Small intestine (tissue), 7 donors: ENCODE measurements around the gene KRT2. TPM values are rescaled to one million over a fixed set of nuclear protein-coding genes. Genes with fewer than 3 reads are reported as not detected.

Experiments
- DNase-seq, 2 donors: peaks; one replicate each; pipeline versions ENCODE4 v3.0.0 to v3.0.0-alpha.2; 2013
- FAIRE-seq: peaks from 2 replicates; lab custom pipeline; 2012; peaks lifted over from hg19 to GRCh38; lab: Jason Lieb, UNC
- H3K27ac ChIP-seq, 3 donors: one replicate each; pipeline ENCODE4 v1.5.1; 2013; ENCODE audit warnings: low read length in 2 of 3, mild to moderate bottlenecking in 2 of 3, control low read depth in 1 of 3, inconsistent platforms in 1 of 3, low read depth in 1 of 3, moderate library complexity in 1 of 3
- H3K27me3 ChIP-seq, 3 donors: one replicate each; pipeline ENCODE4 v1.6.1; 2013; ENCODE audit warnings: low read length in 3 of 3, inconsistent platforms in 1 of 3; ENCODE audit not compliant: control insufficient read depth in 3 of 3, insufficient read depth in 3 of 3
- H3K36me3 ChIP-seq, 3 donors: one replicate each; pipeline ENCODE4 v1.6.1; 2013; ENCODE audit warnings: low read length in 3 of 3, inconsistent platforms in 1 of 3, low read depth in 1 of 3, mild to moderate bottlenecking in 1 of 3, moderate library complexity in 1 of 3; ENCODE audit not compliant: control insufficient read depth in 3 of 3, insufficient read depth in 2 of 3
- H3K4me1 ChIP-seq, 3 donors: one replicate each; pipeline ENCODE4 v1.6.1; 2013; ENCODE audit warnings: low read length in 2 of 3, inconsistent platforms in 1 of 3, low read depth in 1 of 3, mild to moderate bottlenecking in 1 of 3, moderate library complexity in 1 of 3; ENCODE audit not compliant: control insufficient read depth in 3 of 3, insufficient read depth in 2 of 3
- H3K4me3 ChIP-seq, 3 donors: one replicate each; pipeline ENCODE4 v1.5.1; 2013; ENCODE audit warnings: low read length in 3 of 3, control low read depth in 1 of 3, inconsistent platforms in 1 of 3, low read depth in 1 of 3, mild to moderate bottlenecking in 1 of 3, moderate library complexity in 1 of 3
- H3K9me3 ChIP-seq, 2 donors: one replicate each; pipeline ENCODE4 v1.6.1; 2013; ENCODE audit warnings: low read depth in 1 of 2, low read length in 1 of 2; ENCODE audit not compliant: control insufficient read depth in 2 of 2, insufficient read depth in 1 of 2
- WGBS, 3 donors: extraction: QIAGEN DNeasy Blood & Tissue Kit; methylation state at CpG; one replicate each; pipeline ENCODE4 v1.1.7; 2013; 5-methylcytosine and 5-hydroxymethylcytosine counted together
- polyA plus RNA-seq, 4 donors: library from polyadenylated mRNA; stranded (reverse) in 3 of 4; unstranded in 1 of 4; fragments of 200-250 nt in 3 of 4; fragments of 120-200 nt in 1 of 4; gene quantifications; one replicate each; pipeline versions ENCODE4 v1.2.1 to v1.2.3, GENCODE V29; 2013
- donor health status: healthy with polysubstance abuse.
- donor health status: control.
- donor health status: control.
- donor health status: Bipolar disorder and iron deficiency.
- donor health status: healthy.

KRT2 gene
- polyA plus RNA-seq, 4 donors, result 1.1 to 2.2 (median 1.1) TPM; not detected in 1

DNA sequence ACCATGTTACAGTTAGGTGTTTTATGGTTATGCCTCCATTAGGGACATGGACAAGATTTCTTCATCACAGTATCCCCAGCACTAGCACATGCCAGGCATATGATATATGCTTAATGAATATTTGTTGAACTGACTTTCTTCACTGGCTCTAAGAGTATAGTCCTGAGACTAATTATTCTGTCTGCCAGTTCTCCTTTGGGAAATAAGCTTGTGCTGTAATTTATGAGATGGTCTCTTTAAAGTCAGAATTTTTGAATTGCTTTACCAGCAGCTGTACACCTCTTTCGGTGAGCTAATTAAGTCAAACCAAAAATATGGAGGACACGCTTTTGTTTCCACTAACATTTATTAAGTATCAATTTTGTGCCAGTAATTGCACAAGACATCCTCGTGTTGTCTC is 45.9 kb downstream of the KRT2 start:
- Histone ChIP-seq H3K36me3 (no peaks in the 10 kb centered on the region), H3K9me3 (no peaks in the 10 kb centered on the region), H3K27me3 (peaks cover 2 to 45% (median 13%) of the 10 kb centered on the region in 3 donors), H3K4me3 (no peak overlapping the region), H3K27ac (no peak overlapping the region), H3K4me1 (no peaks in the 10 kb centered on the region)
- no peak for FAIRE-seq
- WGBS, 3 donors, result 80 to 86% (median 84%) methylated on average over 3 of the region's 3 CpGs
- DNase-seq, result no peak

DNA sequence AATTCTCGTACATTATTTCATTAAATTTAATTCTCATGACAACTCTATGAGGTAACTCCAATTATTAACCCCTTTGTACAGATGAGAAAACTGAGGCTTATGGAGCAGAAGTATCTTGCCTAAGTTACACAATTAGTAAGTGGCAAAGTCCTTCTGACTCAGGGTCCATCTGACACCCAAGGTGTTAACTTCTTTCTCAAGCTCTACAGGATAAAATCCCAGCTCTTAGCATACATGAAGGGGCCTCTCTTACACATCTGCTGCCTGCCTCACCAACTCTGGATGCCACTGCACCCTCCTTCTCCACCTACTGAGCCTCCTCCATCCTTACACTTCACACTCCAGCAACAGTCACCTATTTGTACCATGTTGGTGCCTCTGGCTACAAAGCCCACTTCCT is 46.5 kb downstream of the KRT2 start:
- Histone ChIP-seq H3K9me3 (peaks cover 0 to 2% of the 10 kb centered on the region in 2 donors), H3K36me3 (no peaks in the 10 kb centered on the region), H3K27ac (no peak overlapping the region), H3K27me3 (peaks cover 3 to 45% (median 15%) of the 10 kb centered on the region in 3 donors), H3K4me3 (no peak overlapping the region), H3K4me1 (no peaks in the 10 kb centered on the region)
- no peak for DNase-seq
- no peak for FAIRE-seq
- 86 to 97% (median 88%) methylated on average over 1 of the region's 1 CpG for WGBS, 3 donors

DNA sequence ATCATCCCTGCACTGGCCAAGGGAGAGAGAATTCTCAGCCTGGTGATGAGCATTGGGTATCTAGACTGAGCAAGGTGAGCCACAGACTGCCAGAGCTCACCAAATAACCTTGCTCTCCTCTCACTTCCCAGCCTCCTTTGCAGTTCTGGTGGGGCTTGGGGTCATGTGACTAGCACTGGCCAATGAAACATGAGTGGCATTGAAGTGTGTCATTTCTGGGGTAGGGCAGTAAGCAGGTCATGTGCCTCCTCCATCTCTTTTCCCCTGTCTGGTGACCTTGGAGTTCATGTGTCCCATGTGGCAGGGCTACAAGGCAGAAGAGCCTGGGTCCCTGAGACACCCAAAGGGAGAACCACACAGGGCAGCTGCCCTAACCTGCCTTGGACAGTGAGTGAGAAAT is 47.2 kb downstream of the KRT2 start:
- Histone ChIP-seq H3K27ac (no peak overlapping the region), H3K27me3 (peaks cover 3 to 47% (median 16%) of the 10 kb centered on the region in 3 donors), H3K36me3 (no peaks in the 10 kb centered on the region), H3K4me1 (no peaks in the 10 kb centered on the region), H3K4me3 (no peak overlapping the region), H3K9me3 (peaks cover 0 to 2% of the 10 kb centered on the region in 2 donors)
- no peak for DNase-seq
- no peak for FAIRE-seq

DNA sequence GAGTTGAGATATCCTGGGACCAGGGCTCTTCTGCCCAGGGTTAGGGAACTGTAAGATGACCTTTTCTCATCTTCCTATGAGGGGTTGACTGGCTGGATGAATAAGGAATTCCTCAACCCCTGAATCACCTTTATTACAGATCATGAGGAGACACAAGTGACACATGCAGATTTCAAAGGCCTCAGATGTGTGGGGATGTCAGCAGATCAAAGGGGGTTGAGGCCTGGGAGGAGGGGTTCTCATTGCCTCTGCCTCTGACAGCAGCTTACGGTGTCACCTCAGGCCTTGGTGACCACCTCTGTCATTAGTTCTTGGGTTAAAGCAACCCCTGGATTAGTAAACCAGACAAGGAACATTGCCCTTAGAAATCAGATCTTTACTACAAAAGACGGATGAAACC is 48.7 kb downstream of the KRT2 start:
- Histone ChIP-seq H3K4me3 (no peak overlapping the region), H3K4me1 (no peaks in the 10 kb centered on the region), H3K36me3 (no peaks in the 10 kb centered on the region), H3K27me3 (peaks cover 3 to 59% (median 20%) of the 10 kb centered on the region in 3 donors), H3K27ac (no peak overlapping the region), H3K9me3 (peaks cover 0 to 2% of the 10 kb centered on the region in 2 donors)
- FAIRE-seq (no peak), DNase-seq (no peak)
- 82 to 94% (median 87%) methylated on average over 2 of the region's 2 CpGs for WGBS, 3 donors

DNA sequence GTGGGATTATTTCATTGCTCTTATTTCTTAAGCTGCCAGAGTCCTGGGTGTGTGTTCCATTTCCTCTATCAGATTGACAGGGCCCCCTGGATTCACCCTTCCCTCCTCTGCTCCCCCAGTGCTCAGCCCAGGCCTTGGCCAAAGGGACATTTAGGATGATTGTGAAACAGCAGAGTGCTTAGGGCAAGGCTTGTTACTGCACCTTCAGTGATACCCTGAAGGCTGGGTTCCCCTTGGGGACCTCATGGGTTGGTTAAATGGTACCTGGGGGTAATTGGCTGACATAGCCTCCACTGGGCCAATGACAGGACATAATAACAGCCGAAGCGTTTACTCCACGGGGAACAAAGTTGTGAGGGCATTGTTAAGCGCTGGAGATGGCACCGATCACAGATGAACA is 49.5 kb downstream of the KRT2 start:
- no peak overlapping the region for H3K27ac ChIP-seq
- peaks cover 3 to 58% (median 20%) of the 10 kb centered on the region in 3 donors for H3K27me3 ChIP-seq
- peaks cover 0 to 2% of the 10 kb centered on the region in 2 donors for H3K9me3 ChIP-seq
- DNase-seq (no peak), FAIRE-seq (no peak)
- no peaks in the 10 kb centered on the region for H3K36me3 ChIP-seq
- H3K4me3 ChIP-seq, result no peak overlapping the region
- H3K4me1 ChIP-seq, result no peaks in the 10 kb centered on the region
- 91 to 92% (median 91%) methylated on average over 5 of the region's 5 CpGs for WGBS, 3 donors

DNA sequence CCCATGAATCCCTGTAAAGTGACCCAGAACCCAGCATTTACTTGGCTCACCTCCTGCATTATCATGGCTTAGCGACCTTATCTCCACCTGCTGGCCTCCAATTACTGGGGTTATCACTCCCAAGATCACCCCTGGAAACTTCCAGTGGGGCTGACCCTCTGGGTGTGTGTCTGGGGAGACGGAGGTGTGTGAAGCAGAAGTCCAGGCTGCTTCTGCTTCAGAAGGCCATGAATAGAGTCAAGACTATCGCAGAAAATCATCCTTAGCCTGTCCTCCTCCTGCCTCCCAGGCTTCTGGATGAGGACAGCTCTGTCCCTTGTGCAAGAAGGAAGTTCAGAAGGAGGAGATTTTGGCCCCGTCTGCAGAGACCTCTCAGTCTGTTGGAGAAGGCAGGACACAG is 50.3 kb downstream of the KRT2 start:
- Histone ChIP-seq H3K27ac (no peak overlapping the region), H3K9me3 (peaks cover 0 to 2% of the 10 kb centered on the region in 2 donors), H3K4me1 (no peaks in the 10 kb centered on the region), H3K36me3 (no peaks in the 10 kb centered on the region), H3K4me3 (no peak overlapping the region), H3K27me3 (peaks cover 3 to 58% (median 20%) of the 10 kb centered on the region in 3 donors)
- no peak for FAIRE-seq
- DNase-seq, result no peak
- 55 to 58% (median 55%) methylated on average over 4 of the region's 4 CpGs for WGBS, 3 donors

DNA sequence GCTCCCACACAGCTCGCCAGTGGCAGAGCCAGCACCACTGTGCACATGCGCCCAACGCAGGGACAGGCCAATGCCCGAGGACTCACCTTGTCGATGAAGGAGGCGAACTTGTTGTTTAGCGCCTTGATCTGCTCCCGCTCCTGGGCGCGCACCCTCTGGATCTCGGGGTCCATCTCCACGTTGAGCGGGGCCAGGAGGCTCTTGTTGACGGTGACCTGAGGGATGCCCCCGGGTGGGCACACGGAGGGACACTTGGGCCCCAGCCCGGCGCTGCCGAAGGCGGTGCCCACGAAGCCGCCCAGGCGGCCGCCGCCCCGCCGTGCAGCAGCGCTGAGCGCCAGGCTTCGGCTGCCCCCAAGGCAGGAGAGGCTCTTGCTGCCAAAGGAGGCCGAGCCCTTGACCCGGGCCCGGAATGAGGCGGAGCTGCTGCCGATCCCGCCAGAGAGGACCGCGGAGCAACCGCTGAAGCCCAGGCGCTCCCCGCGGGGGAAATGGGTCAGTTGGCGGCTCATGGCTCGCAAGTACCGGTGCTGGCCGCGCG is 51.0 kb downstream of the KRT2 start, which contains the start of gene KRT72:
Gene KRT72 (minus strand): TSS at position 523 of the 541 bp plus-strand sequence. CDS start 11 bp downstream, at position 512.
- no peak within 1 kb of the TSS for H3K4me3 ChIP-seq
- no peak for FAIRE-seq
- H3K9me3 ChIP-seq, result peaks cover 0 to 2% of the 10 kb centered on the region in 2 donors
- peaks cover 3 to 58% (median 20%) of the 10 kb centered on the region in 3 donors for H3K27me3 ChIP-seq
- H3K36me3 ChIP-seq, result no peaks in the 10 kb centered on the region
- WGBS, 3 donors, result 33 to 43% (median 35%) methylated on average over 45 to 48 of the region's 48 CpGs
- H3K4me1 ChIP-seq, result no peaks in the 10 kb centered on the region
- H3K27ac ChIP-seq, result no peak within 1 kb of the TSS
- no peak for DNase-seq

DNA sequence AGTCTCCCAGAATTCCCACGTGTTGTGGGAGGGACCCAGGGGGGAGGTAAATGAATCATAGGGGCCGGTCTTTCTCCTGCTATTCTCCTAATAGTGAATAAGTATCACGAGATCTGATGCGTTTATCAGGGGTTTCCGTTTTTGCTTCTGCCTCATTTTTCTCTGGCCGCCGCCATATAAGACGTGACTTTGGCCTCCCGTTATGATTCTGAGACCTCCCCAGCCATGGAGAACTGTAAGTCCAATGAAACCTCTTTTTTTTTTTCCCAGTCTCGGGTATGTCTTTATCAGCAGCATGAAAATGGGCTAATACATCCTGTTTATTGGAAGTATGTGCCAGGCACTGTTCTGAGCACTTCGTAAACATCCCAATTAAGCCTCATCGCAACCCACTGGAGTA is 51.5 kb downstream of the KRT2 start:
- Histone ChIP-seq H3K36me3 (no peaks in the 10 kb centered on the region), H3K27me3 (peaks cover 3 to 58% (median 20%) of the 10 kb centered on the region in 3 donors), H3K4me1 (no peaks in the 10 kb centered on the region), H3K4me3 (no peak overlapping the region), H3K27ac (no peak overlapping the region), H3K9me3 (peaks cover 0 to 2% of the 10 kb centered on the region in 2 donors)
- FAIRE-seq (no peak), DNase-seq (no peak)
- 83 to 87% (median 86%) methylated on average over 12 of the region's 12 CpGs for WGBS, 3 donors

DNA sequence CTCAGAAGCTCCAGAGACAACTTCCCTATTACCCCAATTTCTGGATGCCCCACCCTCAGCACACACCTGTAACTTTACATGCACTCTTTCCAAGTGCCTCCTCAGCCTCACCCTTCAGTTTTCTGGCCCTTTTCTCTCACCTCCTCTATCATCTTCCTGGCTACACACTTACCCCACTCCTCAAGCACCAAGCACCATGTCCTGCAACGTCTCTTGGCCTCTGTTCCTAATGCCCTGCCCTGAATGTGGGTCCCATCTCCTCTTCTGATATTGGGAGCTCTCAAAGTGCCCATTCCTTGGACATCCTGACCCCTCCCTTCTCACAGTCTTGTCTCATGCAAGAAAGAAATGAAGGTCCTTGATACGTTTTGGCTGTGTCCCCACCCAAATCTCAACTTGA is 51.9 kb downstream of the KRT2 start:
- H3K36me3 ChIP-seq, result no peaks in the 10 kb centered on the region
- FAIRE-seq, result no peak
- H3K27me3 ChIP-seq, result peaks cover 3 to 58% (median 20%) of the 10 kb centered on the region in 3 donors
- H3K27ac ChIP-seq, result no peak overlapping the region
- no peak for DNase-seq
- peaks cover 0 to 2% of the 10 kb centered on the region in 2 donors for H3K9me3 ChIP-seq
- no peaks in the 10 kb centered on the region for H3K4me1 ChIP-seq
- 37 to 59% (median 50%) methylated on average over 2 of the region's 2 CpGs for WGBS, 3 donors
- H3K4me3 ChIP-seq, result no peak overlapping the region
